Measurements from ENCODE around the gene NDST1.

NDST1 gene

GRCh38 chr5:150567031-150567717, 59.2 kb downstream of the NDST1 start:
- peak; percentile 94 for DNase-seq (ENCODE audit: low read depth)
- TF ChIP-seq CTCF (conservative IDR thresholded peaks at IDR 0.05; ENCODE audit: low read length) = no peak
- H3K4me3 ChIP-seq (ENCODE audit: low read length) = no peak overlapping the region

- no peak for DNase-seq (ENCODE audit: low read depth)
- no peak overlapping the region for H3K4me3 ChIP-seq (ENCODE audit: low read length)
- no peak for TF ChIP-seq CTCF (conservative IDR thresholded peaks at IDR 0.05; ENCODE audit: low read length)
Measured at GRCh38 chr5:150568663-150569062, 60.7 kb downstream of the NDST1 start.

- TF ChIP-seq CTCF (conservative IDR thresholded peaks at IDR 0.05; ENCODE audit: low read length) = no peak
- H3K4me3 ChIP-seq (ENCODE audit: low read length) = no peak overlapping the region
- DNase-seq (ENCODE audit: low read depth) = no peak
Measured at GRCh38 chr5:150570333-150570732, 62.4 kb downstream of the NDST1 start.

- no peak overlapping the region for H3K4me3 ChIP-seq (ENCODE audit: low read length)
- no peak for TF ChIP-seq CTCF (conservative IDR thresholded peaks at IDR 0.05; ENCODE audit: low read length)
- DNase-seq (ENCODE audit: low read depth) = no peak
Measured at GRCh38 chr5:150571836-150572235, 63.9 kb downstream of the NDST1 start.

- TF ChIP-seq CTCF (conservative IDR thresholded peaks at IDR 0.05; ENCODE audit: low read length) = no peak
- no peak for DNase-seq (ENCODE audit: low read depth)
- H3K4me3 ChIP-seq (ENCODE audit: low read length) = no peak overlapping the region
Measured at GRCh38 chr5:150573216-150573615, 65.3 kb downstream of the NDST1 start.

- peak; percentile 18 for TF ChIP-seq CTCF (conservative IDR thresholded peaks at IDR 0.05; ENCODE audit: low read length)
- DNase-seq (ENCODE audit: low read depth) = no peak
- no peak overlapping the region for H3K4me3 ChIP-seq (ENCODE audit: low read length)
Measured at GRCh38 chr5:150573867-150574817, 66.2 kb downstream of the NDST1 start.

Data from AG10803 (cell line).